GM21737 (cell line): ENCODE data around the gene ZBTB17.
"Not testable (repeated sequence)": the region's sequence is repeated elsewhere in the genome, so short reads cannot be mapped to it uniquely, and the experiment has no call there.

ENCODE experiments used
- ATAC-seq: cut with Tn5 transposase; IDR thresholded peaks from one replicate; pipeline ENCODE4 v1.9.1; 2021; ENCODE audit warnings: mild to moderate bottlenecking, moderate library complexity; ENCODE audit not compliant: unreplicated experiment

The ZBTB17 gene

DNA sequence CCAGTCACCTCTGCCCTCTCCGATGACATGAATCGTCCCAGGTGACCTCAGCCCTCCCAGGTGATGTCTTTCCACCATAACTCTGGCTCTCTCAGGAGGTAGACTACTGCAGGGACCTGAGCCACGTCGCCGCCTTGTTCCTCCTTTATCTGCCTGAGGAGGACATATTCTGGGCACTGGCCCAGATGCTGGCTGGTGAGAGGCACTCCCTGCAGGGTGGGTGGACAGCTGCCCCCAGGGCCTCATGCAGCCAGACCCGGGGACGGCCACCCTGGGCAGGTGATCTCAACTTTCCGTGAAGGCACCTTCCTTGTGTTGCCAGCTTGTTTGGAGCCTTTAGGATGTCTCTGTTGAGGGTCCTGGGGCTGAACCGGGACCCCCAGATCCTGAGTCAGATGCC, 13.9 kb upstream of the ZBTB17 start:
- ATAC-seq, result no peak

DNA sequence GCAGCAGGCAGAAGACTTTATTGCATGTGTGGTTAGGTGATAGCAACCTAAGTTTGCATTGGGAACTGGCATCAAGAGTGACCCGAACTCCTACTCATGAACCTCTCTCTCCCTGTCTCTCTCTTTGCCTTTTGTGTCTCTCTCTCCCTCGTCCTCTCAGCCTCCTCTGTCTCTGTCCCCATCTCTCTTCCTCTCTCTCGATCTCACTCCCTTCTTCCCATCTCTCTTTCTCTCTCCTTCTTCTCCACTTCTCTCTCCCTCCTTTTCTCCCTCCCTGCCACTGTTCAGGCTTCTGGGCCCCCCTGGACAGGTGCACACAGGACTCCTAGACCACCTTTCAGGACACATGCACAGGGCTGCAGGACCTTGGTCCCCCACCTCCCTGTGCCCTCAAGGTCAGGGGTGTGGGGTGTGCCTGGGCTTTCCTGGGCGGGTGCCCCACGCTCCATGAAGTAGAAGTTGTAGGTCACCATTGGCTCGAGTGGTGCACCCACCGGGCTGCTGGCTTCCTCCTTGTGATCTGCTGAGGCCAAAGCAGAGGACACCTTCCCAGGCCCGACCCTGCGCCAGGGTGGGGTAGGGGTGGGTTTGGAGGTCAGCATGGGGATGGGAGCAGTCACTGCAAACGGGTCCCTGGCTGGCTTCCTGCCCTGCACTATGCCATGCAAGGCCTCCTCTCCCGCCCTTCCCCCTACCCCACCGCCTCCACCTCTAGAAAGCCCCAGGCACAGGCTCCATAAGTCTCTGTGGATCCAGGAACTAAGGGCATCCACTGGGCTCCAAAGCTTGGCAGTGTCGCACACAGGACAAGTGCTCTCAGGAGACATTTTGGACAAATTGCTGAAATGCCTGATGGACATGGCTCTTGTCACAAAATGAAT, 13.2 kb upstream of the ZBTB17 start:
- no peak for ATAC-seq

DNA sequence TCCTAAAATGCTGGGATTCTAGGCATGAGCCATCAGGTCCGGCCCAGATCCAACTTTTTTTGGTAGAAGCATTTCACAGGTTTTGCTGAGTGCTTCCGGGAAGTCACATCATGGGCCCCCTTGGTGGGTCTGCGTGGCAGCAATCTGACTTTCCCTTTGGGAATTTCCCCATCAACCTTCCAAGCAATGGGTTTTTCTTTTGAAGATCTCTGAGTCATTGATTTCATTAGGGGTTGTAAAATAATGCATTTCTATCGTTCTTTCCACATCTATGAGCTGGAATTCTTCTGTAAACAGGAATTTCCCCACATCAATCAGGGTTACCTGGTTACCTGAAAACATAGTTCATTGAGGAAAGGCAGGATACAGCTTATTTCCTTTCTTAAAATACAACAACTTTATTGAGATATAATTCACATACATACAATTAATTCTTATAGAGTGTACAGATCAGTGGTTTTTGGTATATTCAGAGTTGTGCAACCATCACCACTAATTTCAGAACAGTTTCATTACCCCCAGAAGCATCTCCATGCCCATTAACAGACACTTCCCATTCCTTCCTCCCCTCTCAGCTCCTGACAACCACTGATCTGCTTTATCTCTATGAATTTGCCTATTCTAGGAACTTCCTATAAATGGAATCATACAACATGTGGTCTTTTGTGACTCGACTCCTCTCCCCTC, 9.9 kb upstream of the ZBTB17 start:
- no peak for ATAC-seq

DNA sequence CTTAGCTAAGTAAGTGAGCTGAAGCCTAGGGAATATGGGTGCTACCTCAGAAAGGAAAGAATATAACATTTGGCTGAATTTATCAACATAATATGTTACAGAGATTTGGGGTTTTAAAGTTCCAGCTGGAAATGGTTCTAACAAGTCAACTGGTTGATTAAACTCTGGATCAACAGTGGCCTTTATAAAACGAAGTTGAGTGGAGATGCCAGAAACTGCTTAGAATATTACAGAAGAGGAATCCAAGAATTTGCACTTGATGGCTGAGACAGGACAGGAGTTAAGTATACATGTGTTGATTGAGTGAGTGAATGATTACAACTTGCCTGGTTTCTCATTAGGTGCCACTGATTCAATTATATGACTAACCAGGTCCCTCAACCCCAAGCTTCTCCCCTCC, 7.4 kb upstream of the ZBTB17 start:
- ATAC-seq, result no peak

DNA sequence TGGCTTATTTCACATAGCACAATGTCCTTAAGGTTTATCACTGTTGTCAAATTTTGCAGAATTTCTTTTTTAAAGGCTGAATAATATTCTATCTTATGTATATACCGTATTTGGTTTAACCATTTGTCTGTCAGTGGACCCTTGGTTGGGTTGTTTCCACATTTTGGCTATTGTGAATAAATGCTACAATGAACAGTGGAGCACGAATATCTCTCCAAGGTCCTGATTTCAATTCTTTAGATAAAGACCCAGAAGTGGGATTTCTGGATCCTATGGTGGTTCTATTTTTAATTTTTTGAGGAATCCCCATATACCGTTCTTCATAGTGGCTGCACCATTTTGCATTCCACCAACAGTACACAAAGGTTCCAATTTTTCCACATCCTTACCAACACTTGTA, 5.8 kb upstream of the ZBTB17 start:
- no peak for ATAC-seq

DNA sequence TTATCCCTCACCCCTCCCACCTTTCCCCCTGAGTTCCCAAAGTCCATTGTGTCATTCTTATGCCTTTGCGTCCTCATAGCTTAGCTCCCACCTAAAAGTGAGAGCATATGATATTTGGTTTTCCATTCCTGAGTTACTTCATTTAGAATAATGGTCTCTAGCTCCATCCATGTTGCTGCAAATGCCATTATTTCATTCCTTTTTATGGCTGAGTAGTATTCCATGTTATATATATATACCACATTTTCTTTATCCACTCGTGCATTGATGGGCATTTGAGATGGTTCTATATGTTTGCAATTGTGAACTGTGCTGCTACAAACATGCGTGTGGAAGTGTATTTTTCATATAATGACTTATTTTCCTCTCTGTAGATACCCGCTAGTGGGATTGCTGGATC, 2.0 kb upstream of the ZBTB17 start:
- ATAC-seq, result not testable (repeated sequence)

DNA sequence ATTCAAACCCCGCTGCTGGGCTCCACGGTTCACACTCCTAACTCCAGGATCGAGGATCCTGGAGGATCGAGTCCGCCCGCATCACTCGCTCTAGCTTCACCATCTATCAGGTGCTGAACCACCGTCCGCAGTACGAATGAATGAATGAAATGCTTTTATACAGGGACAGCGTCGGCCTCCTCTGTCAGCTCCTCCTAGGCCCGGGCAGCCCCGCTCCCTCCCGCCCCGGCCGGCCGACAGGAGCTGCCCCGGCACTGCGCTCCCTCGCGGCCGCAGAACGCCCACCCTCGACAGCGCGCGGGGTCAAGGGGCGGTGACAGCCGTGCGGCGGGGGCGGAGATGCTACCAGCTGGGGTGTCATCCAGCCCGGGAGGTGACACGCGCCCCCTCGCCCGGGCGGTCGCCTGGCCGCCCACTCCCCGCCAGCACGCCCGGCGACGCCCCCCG, 520 bp downstream of the ZBTB17 start:
- peak; percentile 58 for ATAC-seq

DNA sequence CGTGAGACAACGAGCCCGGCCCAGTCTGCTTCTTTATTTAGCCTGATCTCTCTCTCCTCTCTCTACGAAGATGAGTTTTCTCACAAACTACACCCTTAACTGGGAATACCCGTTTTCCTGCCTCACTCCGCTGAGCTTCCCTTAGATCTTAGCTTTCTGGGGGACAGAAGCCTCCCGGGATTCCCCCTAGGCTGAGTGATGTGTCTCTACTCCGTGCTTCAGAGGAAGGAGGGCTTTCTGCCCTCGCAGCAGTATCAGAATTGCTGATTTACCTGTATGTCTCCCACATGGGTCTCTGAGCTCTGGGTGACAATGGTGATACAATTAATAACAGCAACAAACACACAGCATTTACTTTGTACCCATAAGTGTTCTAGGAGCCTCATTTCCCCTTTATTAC, 1.0 kb downstream of the ZBTB17 start:
- no peak for ATAC-seq

DNA sequence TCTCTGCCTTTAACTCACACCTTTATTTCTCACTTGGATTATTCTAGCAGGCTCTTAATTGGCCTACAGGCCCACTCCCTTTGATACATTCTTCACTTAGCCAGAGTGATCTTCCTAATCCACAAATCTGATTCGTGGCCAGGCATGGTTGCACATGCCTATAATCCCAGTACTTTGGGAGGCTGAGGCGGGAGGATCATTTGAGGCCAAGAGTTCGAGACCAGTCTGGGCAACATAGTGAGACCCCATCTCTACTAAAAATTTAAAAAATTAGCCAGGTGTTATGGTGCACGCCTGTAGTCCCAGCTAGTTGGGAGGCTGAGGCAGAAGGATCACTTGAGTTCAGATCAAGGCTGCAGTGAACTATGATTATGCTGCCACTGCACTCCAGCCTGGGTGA, 2.1 kb downstream of the ZBTB17 start:
- no peak for ATAC-seq

DNA sequence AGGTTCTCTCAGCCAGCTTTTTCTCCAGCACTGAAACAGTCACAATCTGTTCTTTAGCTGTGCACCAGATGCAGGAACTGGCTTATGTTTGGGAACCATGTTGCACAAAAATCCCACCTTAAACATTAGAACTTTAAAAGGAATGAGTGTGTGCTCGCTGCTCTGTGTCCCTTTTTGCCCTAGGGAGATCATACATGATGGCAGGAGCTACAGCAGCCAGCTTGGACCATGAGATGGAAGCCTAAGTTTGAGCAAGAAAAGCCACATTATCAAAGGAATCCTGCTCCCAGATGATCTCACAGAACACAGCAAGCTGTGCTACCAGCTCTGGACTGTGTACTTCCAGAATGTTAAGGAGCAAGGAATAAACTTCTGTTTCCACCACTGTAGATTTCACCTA, 3.5 kb downstream of the ZBTB17 start:
- no peak for ATAC-seq

DNA sequence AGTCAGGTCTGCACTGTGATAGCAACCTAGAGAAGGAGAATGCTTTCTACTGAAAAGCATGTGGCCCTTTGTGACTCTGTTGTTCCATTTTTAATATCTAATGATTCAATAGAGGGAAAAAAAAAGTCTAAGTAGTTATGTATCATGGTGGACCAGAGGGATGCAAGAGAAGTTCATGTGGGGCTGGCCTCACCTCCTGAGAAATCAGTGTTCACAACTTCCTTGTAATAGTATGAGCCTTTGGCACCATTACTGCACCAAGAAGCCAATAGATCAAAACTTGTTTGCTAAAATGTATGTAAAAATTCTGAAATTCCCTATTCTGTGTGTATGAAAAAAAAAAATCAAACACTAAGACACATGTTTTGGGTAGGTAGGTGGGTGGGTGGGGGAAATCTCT, 5.0 kb downstream of the ZBTB17 start:
- ATAC-seq, result no peak

DNA sequence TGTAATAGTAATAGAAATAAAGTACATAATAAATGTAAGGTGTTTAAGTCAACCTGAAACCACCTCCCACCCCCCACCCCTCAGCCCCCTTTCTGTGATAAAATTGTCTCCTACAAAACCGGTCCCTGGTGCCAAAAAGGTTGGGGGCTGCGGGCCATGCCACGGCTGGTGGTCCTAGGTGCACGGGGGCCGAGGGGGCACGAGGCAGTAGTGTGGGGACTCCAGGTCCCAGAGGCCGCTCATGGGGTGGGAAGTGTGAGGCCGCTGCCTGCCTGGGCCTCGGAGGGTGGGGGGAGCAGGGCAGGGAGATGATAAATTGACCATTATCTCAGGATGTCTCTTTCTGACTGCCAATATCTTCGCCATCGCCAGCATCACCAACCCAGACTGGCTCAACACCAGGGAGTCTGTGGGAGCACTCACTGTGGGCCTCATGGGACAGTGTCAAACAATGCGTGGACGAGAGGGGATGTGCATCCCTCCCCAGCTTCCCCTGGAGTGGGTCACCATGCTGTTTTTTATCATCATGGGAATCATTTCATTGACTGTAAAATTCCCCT, 6.5 kb downstream of the ZBTB17 start:
- no peak for ATAC-seq

DNA sequence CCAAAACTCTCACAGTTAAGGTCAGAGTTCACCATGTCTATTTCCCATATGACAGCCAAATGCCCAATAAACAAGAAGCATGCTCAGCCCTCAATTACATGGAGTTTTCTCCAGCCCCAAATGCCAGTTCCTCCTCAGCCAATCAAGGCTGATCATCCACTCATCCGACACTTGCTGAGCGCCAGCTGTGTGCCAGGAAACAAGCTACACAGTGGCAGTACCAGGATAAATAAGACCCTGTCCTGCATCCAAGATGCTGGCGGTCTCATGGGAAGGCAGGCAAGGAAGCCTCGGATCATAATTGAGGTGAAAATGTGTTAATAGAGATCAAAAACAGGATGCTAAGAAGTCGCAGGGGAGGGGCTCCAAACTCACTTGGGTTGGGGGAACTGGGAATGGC, 7.7 kb downstream of the ZBTB17 start:
- ATAC-seq, result no peak

DNA sequence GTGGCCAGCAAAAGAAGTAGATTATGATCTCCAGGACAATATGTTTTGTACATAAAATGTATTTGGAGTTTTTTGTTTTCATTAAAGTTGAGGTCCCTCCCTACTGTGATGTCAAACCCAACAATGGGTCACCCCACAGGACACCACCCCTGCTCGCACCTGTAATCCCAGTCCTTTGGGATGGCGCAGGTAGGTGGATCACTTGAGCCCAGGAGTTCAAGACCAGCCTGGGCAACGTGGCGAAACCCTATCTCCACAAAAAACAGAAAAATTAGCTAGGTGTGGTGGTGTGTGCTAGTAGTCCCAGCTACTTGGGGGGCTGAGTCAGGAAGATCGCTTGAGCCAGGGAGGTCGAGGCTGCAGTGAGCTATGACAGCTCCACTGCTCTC, 9.0 kb downstream of the ZBTB17 start:
- ATAC-seq, result no peak

DNA sequence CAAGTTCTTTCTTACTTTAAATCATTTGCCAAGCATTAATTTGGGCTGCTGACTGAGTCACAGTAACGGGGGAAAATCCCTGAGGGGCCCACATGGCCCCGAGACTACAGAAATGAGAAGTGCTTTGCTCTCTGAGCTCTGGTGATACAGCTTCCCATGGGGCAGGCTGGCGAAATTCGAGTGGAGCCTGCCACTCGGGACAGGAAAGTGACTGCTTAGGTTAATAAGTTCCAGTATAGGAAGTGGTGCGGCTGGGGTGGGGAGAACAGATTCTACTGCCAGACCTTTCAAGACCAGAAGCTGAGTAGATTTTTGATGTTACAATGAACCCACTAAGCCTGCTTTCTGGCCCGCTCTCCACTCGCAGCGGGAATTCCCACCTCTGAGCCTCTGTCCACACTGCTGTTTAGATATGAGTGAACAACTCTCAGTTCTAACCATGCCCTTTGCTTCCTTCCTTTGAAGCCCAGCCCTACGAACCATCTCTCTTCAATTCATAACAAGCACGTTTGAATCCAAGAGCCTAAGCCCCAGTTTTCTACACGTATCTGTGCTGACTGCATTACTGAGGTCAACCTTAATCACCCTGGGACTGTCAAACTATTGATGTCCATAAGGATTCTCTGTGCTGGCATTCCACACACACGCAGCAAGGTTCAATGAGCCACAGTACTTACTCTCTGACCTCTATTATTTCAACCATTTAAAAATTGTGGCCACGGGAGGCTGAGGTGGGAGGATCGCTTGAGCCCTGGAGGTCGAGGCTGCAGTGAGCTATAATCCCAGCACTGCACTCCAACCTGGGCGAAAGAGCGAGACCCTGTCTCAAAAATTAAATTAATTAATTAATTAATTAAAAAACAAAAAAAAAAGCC, 9.6 kb downstream of the ZBTB17 start:
- peak; percentile 65 for ATAC-seq

DNA sequence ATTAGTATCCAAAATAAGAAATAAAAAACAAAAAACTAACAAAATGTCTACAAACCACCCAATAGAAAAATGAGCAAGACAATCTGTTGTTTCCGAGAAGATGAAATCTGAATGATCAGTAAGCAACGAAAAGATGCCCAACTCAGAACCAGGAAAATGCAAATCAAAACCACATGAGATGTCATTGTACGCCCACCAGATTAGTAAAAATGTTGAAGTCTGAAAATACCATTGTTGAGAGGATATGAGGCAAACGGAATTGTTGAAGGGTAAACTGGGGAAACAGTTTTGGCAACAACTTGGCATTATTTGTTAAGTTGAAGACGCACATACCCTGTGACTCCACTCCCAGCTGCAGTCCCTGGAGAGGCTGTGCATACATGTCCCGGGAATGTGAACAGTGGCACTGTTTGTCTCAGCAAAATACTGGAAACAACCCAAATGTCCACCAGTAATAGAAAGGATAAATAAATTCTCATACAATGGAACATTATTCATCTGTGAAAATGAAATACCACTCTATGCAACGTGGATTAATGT, 10.6 kb downstream of the ZBTB17 start:
- no peak for ATAC-seq

DNA sequence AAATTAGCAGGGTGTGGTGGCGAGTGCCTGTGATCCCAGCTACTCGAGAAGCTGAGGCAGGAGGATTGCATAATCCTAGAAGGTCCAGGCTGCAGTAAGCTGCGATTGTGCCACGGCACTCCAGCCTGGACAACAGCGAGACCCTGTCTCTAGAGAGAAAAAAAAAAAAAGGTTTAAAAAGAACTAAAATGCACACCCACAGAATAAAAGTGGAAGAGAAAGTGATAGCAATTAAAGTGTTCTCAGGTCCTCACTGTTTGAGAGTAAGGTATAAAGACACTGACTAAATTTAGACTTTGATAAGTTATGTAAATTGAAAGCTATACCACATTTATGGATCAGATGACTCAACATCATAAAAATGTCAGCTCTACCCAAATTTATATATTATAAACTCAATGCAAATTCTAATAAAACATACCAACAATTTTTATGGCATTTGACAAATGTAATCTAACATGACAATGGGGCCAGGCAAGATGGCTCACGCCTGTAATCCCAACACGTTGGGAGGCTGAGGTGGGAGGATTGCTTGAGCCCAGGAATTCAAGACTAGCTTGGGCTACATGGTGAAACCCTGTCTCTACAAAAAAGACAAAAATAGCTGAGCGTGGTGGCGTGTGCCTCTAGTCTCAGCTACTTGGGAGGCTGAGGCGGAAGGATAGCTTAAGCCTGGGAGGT, 11.8 kb downstream of the ZBTB17 start:
- ATAC-seq, result no peak

DNA sequence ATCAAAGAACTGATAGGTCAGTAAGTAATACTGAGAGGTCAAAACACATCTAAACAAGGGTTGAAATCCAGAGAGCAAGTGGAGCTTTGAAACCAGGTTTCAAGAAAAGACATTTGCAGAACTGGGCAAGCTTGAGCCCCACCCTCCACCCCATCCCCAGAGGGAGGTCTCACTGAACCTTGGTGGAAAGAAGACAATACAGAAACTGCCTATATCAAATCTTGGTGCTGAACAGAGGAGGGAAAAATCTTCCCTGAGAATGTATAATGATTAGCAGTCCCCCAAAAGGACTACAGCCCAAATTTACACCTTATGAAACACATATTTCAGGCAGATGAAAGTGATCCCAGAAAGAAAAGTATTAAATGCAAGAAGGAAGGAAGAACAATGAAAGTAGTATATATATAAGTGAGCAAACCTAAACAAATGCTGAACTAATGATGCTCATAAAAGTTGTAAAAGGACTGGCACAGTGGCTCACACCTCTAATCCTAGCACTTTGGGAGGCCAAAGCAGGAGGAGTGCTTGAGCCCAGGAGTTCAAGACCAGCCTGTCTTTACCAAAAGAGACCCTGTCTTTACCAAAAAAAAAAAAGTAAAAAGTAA, 12.4 kb downstream of the ZBTB17 start:
- no peak for ATAC-seq

DNA sequence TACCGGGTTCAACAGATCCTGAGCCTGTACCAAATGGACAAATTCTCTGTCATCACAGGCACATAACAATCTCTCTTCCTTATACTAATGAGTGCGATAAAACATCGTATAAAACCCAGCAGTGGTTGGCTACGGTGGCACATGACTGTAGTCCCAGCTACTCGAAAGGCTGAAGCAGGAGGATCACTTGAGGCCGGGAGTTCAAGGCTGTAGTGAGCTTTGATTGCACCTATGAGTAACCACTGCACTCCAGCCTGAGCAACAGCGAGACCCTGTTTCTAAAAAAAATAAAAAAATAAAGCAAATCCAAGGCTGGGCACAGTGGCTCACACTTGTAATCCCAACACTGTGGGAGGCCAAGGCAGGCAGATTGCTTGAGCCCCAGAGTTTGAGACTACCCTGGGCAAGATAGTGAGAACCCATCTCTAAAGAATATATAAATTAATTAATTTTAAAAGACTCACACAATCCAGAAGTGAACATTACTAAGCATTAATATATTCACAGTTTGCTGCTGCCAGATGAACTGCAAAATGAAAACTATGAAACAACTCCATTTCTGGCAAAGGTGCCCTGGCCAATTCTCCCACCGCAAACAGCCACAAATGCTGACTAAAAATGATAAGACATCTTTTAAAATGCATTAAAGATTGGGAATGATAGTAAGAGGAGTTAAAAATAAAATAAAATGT, 13.1 kb downstream of the ZBTB17 start:
- no peak for ATAC-seq
